Upper lobe of left lung (tissue), 6 donors: Measurements from ENCODE around the gene PRKCA. TPM values are rescaled to one million over a fixed set of nuclear protein-coding genes. Genes with fewer than 3 reads are reported as not detected.
A peak's percentile ranks its signal among the peaks of the same experiment; 100 is the strongest.

Source experiments
- ATAC-seq, 2 donors: fragments of 200-7000 bp; cut with Tn5 transposase; one replicate each; pipeline ENCODE4 v1.9.1; 2022; ENCODE audit warnings: mild to moderate bottlenecking in 2 of 2, moderate library complexity in 2 of 2; ENCODE audit not compliant: low FRiP score in 2 of 2
- DNase-seq, 2 donors: peaks; one replicate each; pipeline ENCODE4 v3.0.0-alpha.2; 2019 to 2020
- H3K27ac ChIP-seq, 4 donors: fragments of 200-600 bp; sonication (generic); one replicate each; pipeline ENCODE4 v1.5.1; 2016 to 2019
- H3K27me3 ChIP-seq, 4 donors: fragments of 200-600 bp; sonication (generic); one replicate each; pipeline ENCODE4 v1.5.1; 2017 to 2019
- H3K36me3 ChIP-seq, 4 donors: fragments of 200-600 bp; sonication (generic); one replicate each; pipeline ENCODE4 v1.5.1; 2016 to 2019
- H3K4me1 ChIP-seq, 4 donors: fragments of 200-600 bp; sonication (generic); one replicate each; pipeline ENCODE4 v1.5.1; 2018 to 2019
- H3K4me3 ChIP-seq, 4 donors: fragments of 200-600 bp; sonication (generic); one replicate each; pipeline ENCODE4 v1.5.1; 2017 to 2019; ENCODE audit warnings: mild to moderate bottlenecking in 2 of 4, moderate library complexity in 1 of 4
- H3K9me3 ChIP-seq, 4 donors: fragments of 200-600 bp; sonication (generic); one replicate each; pipeline ENCODE4 v1.5.1; 2018 to 2019
- CTCF ChIP-seq, 6 experiments: fragments of 450-650 bp in 4 of 6; fragments of 200-600 bp in 2 of 6; sonication (generic) in 2 of 6; IDR thresholded peaks; one replicate each; pipeline ENCODE4 v1.5.1; 2016 to 2019; ENCODE audit warnings: antibody characterized with exemption in 6 of 6
- EP300 ChIP-seq, 4 donors: sonication (generic); formaldehyde crosslinking; IDR thresholded peaks; one replicate each; pipeline ENCODE4 v1.5.1; 2017; ENCODE audit warnings: antibody characterized with exemption in 4 of 4, control low read depth in 2 of 4
- POLR2A ChIP-seq, 4 donors: fragments of 450-650 bp; IDR thresholded peaks; one replicate each; pipeline ENCODE4 v1.5.1; 2016 to 2017; ENCODE audit warnings: antibody characterized with exemption in 4 of 4, mild to moderate bottlenecking in 2 of 4
- POLR2AphosphoS5 ChIP-seq, 2 donors: sonication (generic); formaldehyde crosslinking; IDR thresholded peaks; one replicate each; pipeline ENCODE4 v1.5.1; 2017; ENCODE audit warnings: antibody characterized with exemption in 2 of 2
- WGBS, 2 donors: methylation state at CpG; one replicate each; pipeline ENCODE4 v1.1.5; 2017 to 2018; 5-methylcytosine and 5-hydroxymethylcytosine counted together
- total RNA-seq, 6 donors: library from RNA; depleted of rRNA in 4 of 6; stranded (reverse); fragments of >200 nt in 4 of 6; gene quantifications; one replicate each; pipeline versions ENCODE4 v1.1.0 to v1.2.1, GENCODE V29; 2016 to 2021
- donor health status: DM: no; HTN: no; CAD: no; lungs with moderate emphysema.
- donor health status: DM: no; HTN: yes; CAD: no; lungs with severe emphysema.

The PRKCA gene
- total RNA-seq, 6 donors from 2014 or later, result 10.9 to 29.3 (median 18.0) TPM

- no peak overlapping the region for H3K4me3 ChIP-seq
- no peaks in the 10 kb centered on the region for H3K36me3 ChIP-seq
- TF ChIP-seq POLR2A (IDR thresholded peaks at IDR 0.05) (no peak), POLR2AphosphoS5 (IDR thresholded peaks at IDR 0.05) (no peak), CTCF (IDR thresholded peaks at IDR 0.05) (no peak), EP300 (IDR thresholded peaks at IDR 0.05) (no peak)
- WGBS, 2 donors, result 36 to 50% methylated on average over 1 of the region's 1 CpG
- ATAC-seq, result no peak
- no peak overlapping the region for H3K27ac ChIP-seq
- no peaks in the 10 kb centered on the region for H3K4me1 ChIP-seq
- no peak for DNase-seq
- no peaks in the 10 kb centered on the region for H3K9me3 ChIP-seq
- no peaks in the 10 kb centered on the region for H3K27me3 ChIP-seq
Observed at GRCh38 chr17:66260688-66261087, 41.7 kb upstream of the PRKCA start.

GRCh38 chr17:66262767-66263166, 39.6 kb upstream of the PRKCA start:
- Histone ChIP-seq H3K27ac (no peak overlapping the region), H3K4me1 (no peaks in the 10 kb centered on the region), H3K9me3 (no peaks in the 10 kb centered on the region), H3K4me3 (no peak overlapping the region), H3K27me3 (no peaks in the 10 kb centered on the region), H3K36me3 (no peaks in the 10 kb centered on the region)
- TF ChIP-seq EP300 (IDR thresholded peaks at IDR 0.05), result no peak
- TF ChIP-seq CTCF (IDR thresholded peaks at IDR 0.05), result no peak
- TF ChIP-seq POLR2AphosphoS5 (IDR thresholded peaks at IDR 0.05), result no peak
- TF ChIP-seq POLR2A (IDR thresholded peaks at IDR 0.05), result no peak
- ATAC-seq (no peak), DNase-seq (no peak)
- WGBS, 2 donors, result 69% methylated on average over 1 to 2 of the region's 2 CpGs

- no peak overlapping the region for H3K4me3 ChIP-seq
- no peaks in the 10 kb centered on the region for H3K4me1 ChIP-seq
- no peak for DNase-seq
- WGBS, 2 donors, result 91 to 95% methylated on average over 5 of the region's 5 CpGs
- TF ChIP-seq EP300 (IDR thresholded peaks at IDR 0.05) (no peak), POLR2A (IDR thresholded peaks at IDR 0.05) (no peak), CTCF (IDR thresholded peaks at IDR 0.05) (no peak), POLR2AphosphoS5 (IDR thresholded peaks at IDR 0.05) (no peak)
- ATAC-seq, result no peak
- no peaks in the 10 kb centered on the region for H3K9me3 ChIP-seq
- H3K36me3 ChIP-seq, result no peaks in the 10 kb centered on the region
- no peaks in the 10 kb centered on the region for H3K27me3 ChIP-seq
- no peak overlapping the region for H3K27ac ChIP-seq
Observed at GRCh38 chr17:66264696-66265095, 37.7 kb upstream of the PRKCA start.

GRCh38 chr17:66268247-66268927, 34.0 kb upstream of the PRKCA start:
- ATAC-seq, result peak in 1 of 2 donors; percentile 62
- H3K4me1 ChIP-seq, result no peaks in the 10 kb centered on the region
- WGBS, 2 donors, result 73 to 76% methylated on average over 8 of the region's 8 CpGs
- DNase-seq, result no peak
- TF ChIP-seq EP300 (IDR thresholded peaks at IDR 0.05) (no peak), CTCF (IDR thresholded peaks at IDR 0.05) (no peak), POLR2A (IDR thresholded peaks at IDR 0.05) (no peak), POLR2AphosphoS5 (IDR thresholded peaks at IDR 0.05) (no peak)
- H3K27ac ChIP-seq, result no peak overlapping the region
- no peaks in the 10 kb centered on the region for H3K9me3 ChIP-seq
- no peak overlapping the region for H3K4me3 ChIP-seq
- no peaks in the 10 kb centered on the region for H3K36me3 ChIP-seq
- no peaks in the 10 kb centered on the region for H3K27me3 ChIP-seq

GRCh38 chr17:66270106-66270505, 32.3 kb upstream of the PRKCA start:
- DNase-seq, result no peak
- Histone ChIP-seq H3K4me3 (no peak overlapping the region), H3K36me3 (no peaks in the 10 kb centered on the region), H3K27ac (no peak overlapping the region), H3K27me3 (no peaks in the 10 kb centered on the region), H3K9me3 (no peaks in the 10 kb centered on the region), H3K4me1 (no peaks in the 10 kb centered on the region)
- TF ChIP-seq EP300 (IDR thresholded peaks at IDR 0.05), result no peak
- no peak for ATAC-seq
- WGBS, 2 donors, result 85 to 96% methylated on average over 2 of the region's 2 CpGs
